GM12878 (cell line): Measurements from ENCODE around the gene ZNF423. TPM values are rescaled to one million over a fixed set of nuclear protein-coding genes. Genes with fewer than 3 reads are reported as not detected.

ENCODE experiments used
- ATAC-seq: fragments of 200-7000 bp; cut with Tn5 transposase; 3 replicates; pipeline ENCODE4 v1.9.1; 2020; ENCODE audit warnings: mild to moderate bottlenecking, moderate library complexity
- BruUV-seq: library from RNA; stranded (reverse); fragments of 400-500 nt; replicated peaks from 2 replicates; lab custom pipeline; 2021; lab: Mats Ljungman, UMichigan
- CTCF ChIA-PET: fragments of 300-600 bp; sonication (Branson Sonifier 250); formaldehyde crosslinking; extraction: SDS; loops from one replicate; lab custom pipeline; 2021; ENCODE audit warnings: inconsistent platforms; lab: Yijun Ruan, JAX
- POLR2A ChIA-PET: fragments of 350-600 bp; formaldehyde crosslinking; extraction: SDS; loops from one replicate; lab custom pipeline; 2021; ENCODE audit warnings: inconsistent platforms; lab: Charles Lee
- RAD21 ChIA-PET: fragments of 300-600 bp; sonication (Branson Sonifier 250); formaldehyde crosslinking; loops from one replicate; lab custom pipeline; 2023; ENCODE audit warnings: antibody characterized with exemption; ENCODE audit not compliant: unreplicated experiment; lab: Charles Lee
- SMC1A ChIA-PET: fragments of 300-600 bp; sonication (Branson Sonifier 250); formaldehyde crosslinking; loops from one replicate; lab custom pipeline; 2023; ENCODE audit not compliant: unreplicated experiment, uncharacterized antibody; lab: Charles Lee
- DNase-seq: peaks from one replicate; pipeline ENCODE4 v3.0.0-alpha.2; 2011; ENCODE audit warnings: low read depth, low spot score
- FAIRE-seq: peaks from 3 replicates; lab custom pipeline; 2011; peaks lifted over from hg19 to GRCh38; lab: Jason Lieb, UNC
- H2AFZ ChIP-seq: 2 replicates; pipeline ENCODE4 v1.6.0; 2011; ENCODE audit warnings: low read depth, low read length, control low read depth; ENCODE audit not compliant: control insufficient read depth
- H3K27ac ChIP-seq: 2 replicates; pipeline ENCODE4 v1.5.1; 2011; ENCODE audit warnings: control low read depth; ENCODE audit not compliant: control insufficient read depth, insufficient read depth
- H3K27me3 ChIP-seq, 2 experiments: replicated peaks in 1 of 2; 2 replicates each; pipeline versions ENCODE4 v1.6.0 to v1.6.1; 2011; ENCODE audit warnings: low read length in 1 of 2; ENCODE audit not compliant: control insufficient read depth in 2 of 2, insufficient read depth in 2 of 2
- H3K36me3 ChIP-seq, 2 experiments: 2 replicates each; pipeline ENCODE4 v1.5.1; 2011; ENCODE audit warnings: low read length in 1 of 2; ENCODE audit not compliant: control insufficient read depth in 2 of 2, insufficient read depth in 2 of 2
- H3K4me1 ChIP-seq: 2 replicates; pipeline ENCODE4 v1.6.1; 2011; ENCODE audit warnings: mild to moderate bottlenecking, low read length, moderate library complexity, mixed read lengths; ENCODE audit not compliant: control insufficient read depth, insufficient read depth
- H3K4me2 ChIP-seq: 2 replicates; pipeline ENCODE4 v1.6.0; 2011; ENCODE audit warnings: control low read depth; ENCODE audit not compliant: control insufficient read depth, insufficient read depth
- H3K4me3 ChIP-seq: fragments of 200-600 bp; sonication (generic); 2 replicates; pipeline ENCODE4 v1.5.1; 2016
- H3K79me2 ChIP-seq: 2 replicates; pipeline ENCODE4 v1.6.0; 2011; ENCODE audit warnings: low read length; ENCODE audit not compliant: control insufficient read depth, insufficient read depth
- H3K9ac ChIP-seq: 2 replicates; pipeline ENCODE4 v1.8.0; 2011; ENCODE audit warnings: low read length, control low read depth, mixed read lengths; ENCODE audit not compliant: control insufficient read depth, insufficient read depth
- H3K9me3 ChIP-seq: replicated peaks from 3 replicates; pipeline ENCODE4 v1.5.1; 2011; ENCODE audit warnings: mild to moderate bottlenecking, low read length; ENCODE audit not compliant: control insufficient read depth, insufficient read depth
- H4K20me1 ChIP-seq: 2 replicates; pipeline ENCODE4 v1.6.0; 2011; ENCODE audit not compliant: control insufficient read depth, insufficient read depth
- CHD2 ChIP-seq: IDR thresholded peaks from 2 replicates; pipeline ENCODE4 v1.6.1; 2011; ENCODE audit warnings: low read depth, low read length, improper control_type of control experiment, borderline replicate concordance
- CTCF ChIP-seq, 3 experiments: IDR thresholded peaks in 2 of 3; conservative IDR thresholded peaks in 1 of 3; 2 replicates each; pipeline ENCODE4 v1.5.1; 2011; ENCODE audit warnings: low read depth in 3 of 3, low read length in 3 of 3, mild to moderate bottlenecking in 3 of 3, control low read depth in 2 of 3, moderate library complexity in 2 of 3, inconsistent platforms in 1 of 3, mixed read lengths in 1 of 3; ENCODE audit not compliant: control insufficient read depth in 2 of 3, insufficient read depth in 1 of 3; ENCODE audit errors: extremely low read depth in 1 of 3
- HDAC2 ChIP-seq: fragments of 200-600 bp; sonication (generic); IDR thresholded peaks from 2 replicates; pipeline ENCODE4 v1.6.1; 2017
- JUNB ChIP-seq: IDR thresholded peaks from 2 replicates; pipeline ENCODE4 v1.6.1; 2016; ENCODE audit warnings: antibody characterized with exemption, mild to moderate bottlenecking
- PBX3 ChIP-seq: IDR thresholded peaks from 2 replicates; pipeline ENCODE4 v1.6.1; 2011; ENCODE audit warnings: mild to moderate bottlenecking, low read depth, low read length, moderate library complexity; ENCODE audit not compliant: insufficient replicate concordance
- PML ChIP-seq: IDR thresholded peaks from 2 replicates; pipeline ENCODE4 v1.6.1; 2012; ENCODE audit warnings: low read length, inconsistent platforms
- POLR2A ChIP-seq: IDR thresholded peaks from 2 replicates; pipeline ENCODE4 v1.6.1; 2011; ENCODE audit warnings: low read depth, mild to moderate bottlenecking, low read length
- SPI1 ChIP-seq: IDR thresholded peaks from 2 replicates; pipeline ENCODE4 v1.6.1; 2011; ENCODE audit warnings: low read depth, mild to moderate bottlenecking, low read length, moderate library complexity, borderline replicate concordance; ENCODE audit not compliant: insufficient read depth
- STAT3 ChIP-seq: IDR thresholded peaks from 2 replicates; pipeline ENCODE4 v1.6.1; 2011; ENCODE audit warnings: low read depth, low read length, improper control_type of control experiment
- SUPT20H ChIP-seq: IDR thresholded peaks from 2 replicates; pipeline ENCODE4 v1.6.1; 2011; ENCODE audit warnings: low read depth, mild to moderate bottlenecking, low read length, moderate library complexity, borderline replicate concordance; ENCODE audit not compliant: control insufficient read depth
- WRNIP1 ChIP-seq: IDR thresholded peaks from 2 replicates; pipeline ENCODE4 v1.6.1; 2011; ENCODE audit warnings: low read depth, low read length, improper control_type of control experiment, borderline replicate concordance
- ZNF622 ChIP-seq: fragments of 450-650 bp; IDR thresholded peaks from 2 replicates; pipeline ENCODE4 v1.6.1; 2017; ENCODE audit warnings: mild to moderate bottlenecking, inconsistent platforms
- whole genome bisulfite sequencing: methylation state at CpG from one replicate; pipeline ENCODE4 v1.1.6; 2016; ENCODE audit warnings: low lambda C conversion rate; ENCODE audit not compliant: insufficient replicate concordance, insufficient coverage; ENCODE audit errors: missing lambda C conversion rate; 5-methylcytosine and 5-hydroxymethylcytosine counted together
- in situ Hi-C: fragments of 300-500 bp; cut with MboI; formaldehyde crosslinking; loops from 9 replicates; pipeline ENCODE4 v1.14.3; 2018; ENCODE audit warnings: mixed read lengths
- intact Hi-C: fragments of 100-400 bp; cut with micrococcal nuclease; formaldehyde crosslinking; loops from one replicate; pipeline ENCODE4 v1.14.2; 2022; ENCODE audit not compliant: unreplicated experiment
- polyA plus RNA-seq, 11 experiments: library from polyadenylated mRNA; depleted of rRNA in 4 of 11; unstranded in 6 of 11; stranded (reverse) in 5 of 11; fragments of >200 nt; fragmentation: Nextera tagmentation in 4 of 11; fragmentation: Illumina TruSeq in 1 of 11; extraction: Ambion mirVana in 4 of 11; extraction: Trizol in 1 of 11; gene quantifications; 1 replicate in 1 of 11; 2 replicates in 10 of 11; pipeline versions ENCODE4 v1.2.1 to v1.2.3, GENCODE V29; 2011 to 2016; ENCODE audit warnings: inconsistent platforms in 2 of 11, missing spikeins in 2 of 11, low read depth in 1 of 11
- total RNA-seq, 4 experiments: library from RNA; depleted of rRNA in 3 of 4; stranded (reverse); fragments of >200 nt in 3 of 4; fragmentation: Illumina TruSeq in 1 of 4; extraction: Trizol in 1 of 4; gene quantifications; 2 replicates each; pipeline versions ENCODE4 v1.2.1 to v1.2.3, GENCODE V29; 2013 to 2021

Gene ZNF423
- total and polyA plus RNA-seq, 10 of the 15 experiments (the other 5 are each of a cell fraction or from before 2014, with no cell fraction given): 0.03 to 0.64 (median 0.10) TPM

DNA sequence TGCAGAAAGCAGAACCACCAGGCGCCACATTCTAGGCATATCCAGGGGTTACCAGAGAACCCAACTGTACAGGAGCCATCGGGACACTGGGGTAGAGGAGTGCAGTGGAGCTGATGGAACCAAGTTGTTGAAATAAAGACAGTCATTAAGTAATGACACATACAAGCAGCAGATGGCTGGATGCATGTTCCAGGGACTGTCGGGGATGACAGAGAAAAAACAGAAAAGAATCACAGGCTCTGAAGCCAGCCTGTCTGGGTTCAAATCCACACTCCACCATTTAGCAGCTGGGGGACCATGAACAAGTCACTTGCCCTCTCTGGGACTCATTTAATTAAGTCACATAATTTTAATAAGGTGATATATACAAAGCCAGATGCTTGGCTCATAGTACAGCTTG, 117.1 kb downstream of the ZNF423 start:
- no peaks in the 10 kb centered on the region for H3K9me3 ChIP-seq
- H3K27me3 ChIP-seq: no peaks in the 10 kb centered on the region; a peak in 1 of 4 replicates
- H3K4me1 ChIP-seq: no peaks in the 10 kb centered on the region
- no peaks in the 10 kb centered on the region for H3K79me2 ChIP-seq
- no peak overlapping the region for H3K4me3 ChIP-seq
- intact Hi-C loops: no loop called here
- ChIA-PET POLR2A (no interaction called here), SMC1A (no interaction called here), CTCF (no interaction called here), RAD21 (no interaction called here)
- TF ChIP-seq POLR2A: no peak
- no peak for TF ChIP-seq PML
- TF ChIP-seq SPI1: no peak
- no peak for TF ChIP-seq JUNB
- no TSS peak for BruUV-seq
- H3K4me2 ChIP-seq: no peak overlapping the region
- FAIRE-seq (no peak), DNase-seq (no peak), ATAC-seq (no peak)
- no peak overlapping the region for H3K27ac ChIP-seq
- no peak overlapping the region for H3K9ac ChIP-seq
- in situ Hi-C loops: no loop called here
- H4K20me1 ChIP-seq: no peaks in the 10 kb centered on the region
- H3K36me3 ChIP-seq: no peaks in the 10 kb centered on the region
- WGBS: 10% methylated on average over 3 of the region's 3 CpGs
- no peak overlapping the region for H2AFZ ChIP-seq

DNA sequence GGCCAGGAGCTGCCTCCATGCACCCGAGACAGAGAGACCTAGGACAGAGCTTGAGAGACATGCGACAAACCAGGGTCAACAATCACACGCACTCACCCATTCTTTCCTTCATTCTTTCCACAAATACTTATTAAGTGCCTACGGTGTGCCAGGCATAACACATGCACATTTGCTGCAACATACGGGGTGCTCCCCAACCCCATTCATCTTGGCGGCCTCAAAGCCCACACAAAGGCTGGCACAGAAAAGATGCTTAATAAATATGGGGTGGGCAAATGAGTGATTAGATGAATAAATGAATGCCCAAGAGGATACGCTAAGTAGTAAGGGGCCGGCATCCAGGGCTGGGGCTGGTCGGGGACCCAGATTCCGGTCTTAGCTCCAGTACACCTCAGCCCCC, 117.9 kb downstream of the ZNF423 start:
- POLR2A ChIA-PET: no interaction called here
- intact Hi-C loops: no loop called here
- WGBS: 55% methylated on average over 10 of the region's 10 CpGs
- TF ChIP-seq WRNIP1 (no peak), STAT3 (no peak), PBX3 (no peak), ZNF622 (no peak), HDAC2 (no peak), CTCF (IDR thresholded peaks at IDR 0.05 in 2 of 3, conservative IDR thresholded peaks at IDR 0.05 in 1 of 3; ENCODE audit: control insufficient read depth in 2 of 3, extremely low read depth in 1 of 3, insufficient read depth in 1 of 3, low read depth in 3 of 3, low read length in 3 of 3) (no peak), SUPT20H (no peak), CHD2 (no peak)

More for the DNA sequence above, 117.9 kb downstream of the ZNF423 start:
- H3K27ac ChIP-seq: no peak overlapping the region
- H2AFZ ChIP-seq: no peak overlapping the region
- H3K9me3 ChIP-seq: no peaks in the 10 kb centered on the region
- ChIA-PET SMC1A (no interaction called here), CTCF (no interaction called here), RAD21 (no interaction called here)
- no peak for DNase-seq
- ATAC-seq: no peak
- no TSS peak for BruUV-seq
- H3K27me3 ChIP-seq: no peaks in the 10 kb centered on the region; a peak in 1 of 4 replicates
- H3K4me3 ChIP-seq: no peak overlapping the region
- H4K20me1 ChIP-seq: no peaks in the 10 kb centered on the region
- no peak overlapping the region for H3K9ac ChIP-seq
- FAIRE-seq: no peak
- no peaks in the 10 kb centered on the region for H3K79me2 ChIP-seq
- no peaks in the 10 kb centered on the region for H3K36me3 ChIP-seq
- in situ Hi-C loops: no loop called here
- H3K4me1 ChIP-seq: no peaks in the 10 kb centered on the region
- no peak overlapping the region for H3K4me2 ChIP-seq
